HG03558 (cell line): ENCODE measurements around the gene RSPO1.
"Not testable (repeated sequence)": the region's sequence is repeated elsewhere in the genome, so short reads cannot be mapped to it uniquely, and the experiment has no call there.

Experiments used
- ATAC-seq: cut with Tn5 transposase; IDR thresholded peaks from one replicate; pipeline ENCODE4 v1.9.1; 2021; ENCODE audit warnings: moderate number of reproducible peaks; ENCODE audit not compliant: unreplicated experiment; ENCODE audit errors: extremely low read depth

Gene RSPO1, protein sequence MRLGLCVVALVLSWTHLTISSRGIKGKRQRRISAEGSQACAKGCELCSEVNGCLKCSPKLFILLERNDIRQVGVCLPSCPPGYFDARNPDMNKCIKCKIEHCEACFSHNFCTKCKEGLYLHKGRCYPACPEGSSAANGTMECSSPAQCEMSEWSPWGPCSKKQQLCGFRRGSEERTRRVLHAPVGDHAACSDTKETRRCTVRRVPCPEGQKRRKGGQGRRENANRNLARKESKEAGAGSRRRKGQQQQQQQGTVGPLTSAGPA

DNA sequence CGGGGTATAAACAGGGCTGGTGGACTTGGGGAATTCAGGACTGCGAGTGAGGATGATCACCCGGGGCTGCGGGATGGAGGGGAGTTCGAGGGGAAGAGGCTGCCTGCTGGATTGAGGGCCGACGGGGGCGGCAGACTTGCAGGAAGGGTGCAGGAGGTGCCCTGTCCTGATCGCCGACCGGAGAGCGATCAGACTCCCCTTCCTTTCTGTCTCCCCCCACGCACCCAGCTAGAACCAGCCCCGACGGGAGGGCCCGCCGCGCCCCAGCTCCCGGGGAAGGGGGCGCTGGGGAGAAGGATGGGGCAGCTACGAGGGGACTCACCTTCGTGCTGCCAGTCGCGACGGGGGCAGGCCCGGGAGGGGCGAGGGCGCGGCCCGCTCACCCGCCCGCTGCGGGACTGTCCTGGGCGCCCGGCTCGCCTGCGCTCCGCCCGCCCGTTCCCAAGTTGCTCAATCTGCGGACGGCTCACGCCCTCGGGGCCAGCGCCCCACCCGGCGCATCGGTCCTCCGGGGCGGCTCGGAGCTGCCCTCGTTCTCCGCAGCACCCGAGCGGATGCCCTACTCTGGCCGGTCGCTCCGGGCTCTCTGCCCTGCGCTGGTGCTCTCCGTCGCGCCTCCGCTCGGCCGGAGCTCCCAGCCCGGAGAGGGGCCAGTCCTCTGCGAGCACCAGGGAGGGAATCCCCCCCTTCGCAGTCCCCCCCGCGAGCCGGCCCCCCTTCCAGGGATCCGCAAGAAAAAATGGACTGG, at the start of gene RSPO1:
TSS of gene RSPO1 (minus strand) at position 649 of the 748 bp plus-strand sequence. CDS start 5,231 bp downstream, outside the sequence.
- ATAC-seq: no peak

DNA sequence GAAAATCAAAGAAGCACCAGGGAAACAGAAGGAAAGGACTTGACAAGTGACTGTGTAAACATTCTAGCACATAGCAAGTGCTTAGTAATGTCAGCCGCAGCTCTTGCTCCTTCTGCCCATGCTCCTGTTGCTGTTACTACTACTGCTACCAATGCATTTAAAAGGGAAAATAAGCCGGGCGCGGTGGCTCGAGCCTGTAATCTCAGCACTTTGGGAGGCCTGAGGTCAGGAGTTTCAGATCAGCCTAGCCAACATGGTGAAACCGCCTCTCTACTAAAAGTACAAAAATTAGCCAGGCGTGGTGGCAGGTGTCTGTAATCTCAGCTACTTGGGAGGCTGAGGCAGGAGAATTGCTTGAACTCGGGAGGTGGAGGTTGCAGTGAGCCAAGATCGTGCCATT, 49.5 kb upstream of the RSPO1 start:
- not testable (repeated sequence) for ATAC-seq

DNA sequence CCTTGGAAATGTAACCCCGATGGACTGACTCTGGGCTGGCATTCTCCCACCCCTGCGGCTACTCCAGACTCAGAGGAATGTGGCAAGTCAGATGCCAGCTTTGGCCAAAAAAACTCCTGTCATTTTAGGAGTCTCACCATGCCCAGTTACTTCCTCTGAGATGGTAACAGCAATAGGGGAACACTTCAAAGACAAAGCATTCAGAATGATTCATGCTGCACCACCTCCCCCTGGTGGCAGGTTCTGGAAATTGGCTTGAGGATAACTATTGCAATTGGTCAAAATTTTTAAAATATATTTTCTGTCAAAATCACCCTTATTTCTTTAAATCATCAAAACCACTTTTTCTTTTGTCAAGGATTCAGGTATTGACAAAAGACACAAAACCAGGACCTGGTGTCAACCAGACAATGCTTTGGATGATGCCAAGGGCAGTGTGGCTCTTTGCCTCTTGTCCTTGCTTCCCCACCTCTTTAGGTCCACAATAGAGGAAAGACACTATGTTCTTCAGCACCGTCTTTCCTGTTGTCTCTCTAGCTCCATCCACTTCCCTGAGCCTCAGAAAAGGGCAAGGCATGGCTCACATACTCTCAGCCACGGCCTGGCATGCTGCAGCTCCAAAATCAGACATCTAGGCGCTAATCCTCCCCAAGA, 47.8 kb upstream of the RSPO1 start:
- no peak for ATAC-seq

DNA sequence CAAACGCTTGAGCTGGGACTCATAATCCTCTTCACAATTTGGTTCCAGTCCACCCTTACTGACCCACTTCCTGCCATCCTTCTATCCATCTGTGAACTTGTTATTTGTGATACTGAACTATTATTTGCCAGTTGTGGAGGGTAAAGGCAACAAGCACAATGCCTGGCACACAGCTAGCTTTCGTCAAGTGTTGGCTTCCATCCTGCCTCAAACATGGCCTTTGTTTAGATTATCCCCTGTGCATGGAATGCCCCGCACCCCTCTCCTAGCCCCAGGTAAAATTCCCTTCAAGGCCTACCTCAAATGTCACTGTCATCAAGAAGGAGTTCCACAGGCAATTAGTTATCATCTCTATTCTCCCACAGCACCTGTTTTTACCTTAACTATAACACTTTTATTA, 46.2 kb upstream of the RSPO1 start:
- no peak for ATAC-seq

DNA sequence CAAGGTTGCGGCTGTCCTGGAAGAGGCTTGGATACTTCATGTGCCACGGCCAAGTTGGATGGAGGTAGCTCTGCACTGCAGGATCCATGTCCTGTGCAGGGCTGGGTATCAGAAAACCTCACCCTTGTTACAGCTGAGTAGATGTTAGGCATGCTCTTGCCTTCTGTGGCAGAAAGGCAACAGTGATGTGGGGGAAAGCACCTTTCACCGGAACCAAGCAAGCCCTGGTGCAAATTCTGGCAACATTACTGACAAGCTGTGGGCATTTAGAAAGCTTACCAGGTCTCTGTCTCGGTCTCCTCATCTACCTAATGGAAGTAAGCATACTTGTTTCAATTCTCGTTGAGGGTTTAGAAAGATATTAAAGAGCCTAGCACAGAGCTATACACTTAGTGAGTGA, 43.1 kb upstream of the RSPO1 start:
- ATAC-seq: no peak

DNA sequence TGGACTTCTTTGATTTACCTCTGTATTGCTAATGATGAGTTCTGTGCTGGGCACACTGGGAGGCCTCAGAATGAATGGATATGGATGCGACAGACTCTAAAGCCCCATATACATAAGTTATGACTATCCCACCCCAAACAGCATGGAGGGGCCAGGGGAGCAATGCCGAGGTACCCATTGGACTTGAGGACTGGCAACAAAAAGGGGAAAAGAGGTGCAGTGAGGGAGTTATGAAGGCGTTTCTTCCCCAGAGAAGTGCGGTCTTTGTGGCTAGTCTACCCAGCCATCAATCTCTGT, 42.4 kb upstream of the RSPO1 start:
- ATAC-seq: no peak

DNA sequence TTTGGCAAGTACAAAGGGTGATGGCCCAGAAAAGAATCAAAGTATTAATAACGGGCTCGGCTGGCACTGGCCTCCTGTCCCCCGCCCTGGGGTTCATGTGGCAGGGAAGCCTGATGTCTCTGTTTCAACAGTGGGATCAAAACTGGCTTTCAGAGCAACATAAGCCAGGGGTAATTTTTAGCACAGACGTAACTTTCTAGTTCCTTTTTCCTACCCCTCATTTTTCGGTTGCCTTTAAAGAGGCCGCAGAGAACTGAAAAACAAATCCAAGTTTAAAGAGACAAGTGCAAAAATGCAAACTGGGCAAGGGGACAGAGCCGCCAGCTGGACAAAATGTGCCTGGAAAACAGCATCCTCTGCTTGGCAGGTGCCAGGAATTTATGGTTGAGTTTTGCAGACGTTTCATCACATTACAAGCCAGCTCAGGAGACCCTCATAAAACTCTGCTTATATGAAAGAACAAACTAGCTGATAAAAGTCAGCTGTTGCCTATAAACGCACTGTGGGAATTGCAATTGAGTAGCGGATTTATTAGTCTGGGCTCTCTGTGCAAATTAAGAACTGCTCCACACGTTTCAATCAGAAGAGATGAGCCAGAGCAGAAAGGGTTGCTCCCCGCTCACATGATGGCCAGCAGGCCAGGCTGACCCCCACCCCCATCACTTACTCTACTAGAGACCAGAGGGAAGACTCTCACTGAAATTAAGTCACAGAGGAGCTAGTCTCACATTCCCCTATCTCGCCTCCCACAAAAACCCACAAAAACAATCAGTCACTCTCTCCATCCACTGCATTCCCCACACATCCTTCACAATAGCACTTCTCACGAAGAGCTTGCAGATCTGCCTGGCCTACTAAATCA, 41.8 kb upstream of the RSPO1 start:
- no peak for ATAC-seq

DNA sequence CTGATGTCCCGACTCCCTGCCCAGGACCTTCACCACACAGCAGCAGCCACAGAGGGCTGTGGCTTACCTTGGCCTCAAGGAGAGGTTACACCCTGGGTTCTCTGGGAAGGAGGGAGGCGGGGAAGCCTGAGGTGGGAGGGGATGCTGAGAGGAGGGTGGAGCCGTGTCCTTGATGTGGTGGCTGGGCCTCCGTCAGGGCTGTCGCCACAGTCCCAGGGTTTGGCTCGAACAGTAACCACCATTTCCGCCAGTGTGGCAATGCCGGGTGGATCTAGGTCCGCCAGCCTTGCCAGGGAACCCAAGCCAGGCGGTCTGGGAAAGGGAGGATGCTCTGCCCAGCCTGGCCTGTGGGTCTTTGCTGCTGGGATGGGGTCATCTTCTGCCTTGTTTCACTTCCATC, 39.2 kb upstream of the RSPO1 start:
- no peak for ATAC-seq

DNA sequence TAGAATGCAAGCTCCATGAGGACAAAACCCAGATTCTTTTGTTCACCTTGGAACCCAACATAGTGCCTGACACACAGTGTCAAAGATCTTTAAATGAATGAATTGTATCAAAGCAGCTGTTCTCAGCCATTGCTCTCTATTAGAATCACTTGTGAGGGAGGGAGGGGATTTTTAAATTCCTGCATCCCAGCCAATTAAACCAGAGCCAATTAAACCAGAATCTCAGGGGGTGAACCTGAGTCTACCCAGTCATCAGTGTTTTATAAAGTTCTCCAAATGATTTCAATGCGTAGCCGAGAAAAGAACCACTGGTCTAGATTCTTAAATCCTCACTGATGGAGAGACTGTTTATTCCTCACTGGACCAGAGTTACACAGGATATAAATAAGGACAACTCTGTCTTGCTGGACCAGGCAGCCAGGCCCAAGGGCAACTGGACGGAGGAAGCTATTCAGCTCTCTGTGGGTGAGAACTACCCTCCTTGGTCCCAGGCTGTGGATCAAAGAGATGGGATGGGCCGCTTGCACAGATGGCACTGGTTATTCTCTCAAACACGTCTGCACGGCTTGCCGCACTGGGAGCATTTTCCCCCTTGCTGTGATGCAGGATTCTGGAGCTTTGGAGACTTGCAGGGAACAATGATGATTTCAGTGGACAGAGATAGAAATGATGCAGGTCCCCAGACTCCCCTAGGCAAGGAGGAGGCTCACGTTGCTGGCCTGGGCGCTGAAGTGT, 37.6 kb upstream of the RSPO1 start:
- ATAC-seq: no peak

DNA sequence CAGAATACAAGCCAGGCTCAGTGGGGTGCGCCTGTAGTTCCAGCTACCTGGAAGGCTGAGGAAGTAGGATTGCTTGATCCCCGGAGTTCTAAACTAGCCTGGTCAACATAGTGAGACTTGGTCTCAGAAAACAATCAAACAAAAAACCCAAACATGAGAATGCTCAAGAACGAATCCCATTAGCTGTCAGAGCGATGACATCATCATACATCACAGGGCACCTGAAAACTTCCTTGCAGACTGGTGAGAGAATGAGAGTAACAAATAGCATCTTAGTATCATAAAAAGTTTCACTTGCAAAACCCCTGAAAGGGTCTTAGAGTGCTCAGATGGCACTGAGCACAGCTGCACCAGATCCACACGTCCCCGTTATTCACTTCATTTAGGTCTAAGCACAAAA, 36.6 kb upstream of the RSPO1 start:
- no peak for ATAC-seq

DNA sequence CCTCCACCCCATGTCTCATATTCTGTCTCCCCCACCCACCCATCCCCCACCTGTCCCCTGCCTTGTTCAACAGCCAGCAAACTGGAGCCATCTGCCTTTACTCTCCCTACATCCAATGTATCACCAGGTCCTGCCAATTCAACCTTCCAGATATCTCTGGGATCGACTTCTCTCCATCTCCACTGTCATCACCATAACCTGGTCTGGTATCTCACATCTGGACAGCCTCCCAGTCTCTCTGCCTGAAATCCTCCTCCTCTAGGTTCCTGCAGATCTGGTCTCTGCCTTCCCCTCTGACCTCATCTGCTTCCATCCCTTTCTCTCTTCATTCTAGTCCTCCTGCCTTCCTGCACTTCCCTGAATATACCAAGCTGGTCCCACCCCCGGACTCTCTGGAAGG, 35.4 kb upstream of the RSPO1 start:
- no peak for ATAC-seq

DNA sequence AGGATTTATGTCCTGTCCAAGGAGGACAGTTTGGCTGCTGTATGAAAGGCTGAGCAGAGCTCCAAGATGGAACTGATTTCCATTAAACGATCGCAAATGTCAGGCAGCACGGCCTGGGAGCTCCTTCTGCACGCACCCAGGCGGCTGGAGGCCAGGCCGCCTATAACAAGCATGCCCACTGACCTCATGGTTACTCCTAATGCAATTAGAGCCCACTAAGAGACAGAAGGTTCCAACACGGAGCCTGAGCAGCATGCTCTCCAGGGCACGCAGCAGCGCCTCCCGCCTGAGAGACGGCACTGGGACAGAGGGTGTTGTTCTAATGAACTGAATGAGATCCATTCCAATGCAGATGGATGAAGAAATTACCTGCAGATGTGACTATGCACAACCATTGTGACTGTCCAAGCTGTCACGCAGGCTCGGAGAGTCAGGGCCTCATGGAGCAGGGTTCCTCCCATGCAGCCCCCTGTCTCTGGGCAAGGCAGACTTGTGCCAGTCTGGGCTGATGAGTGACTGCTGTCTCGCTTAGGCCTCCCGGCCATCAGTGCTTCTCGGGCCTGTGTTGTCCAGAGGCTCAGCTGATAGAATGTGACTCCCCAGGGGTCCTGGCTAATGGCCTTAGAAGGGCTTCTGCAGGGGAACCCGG, 32.5 kb upstream of the RSPO1 start:
- no peak for ATAC-seq

DNA sequence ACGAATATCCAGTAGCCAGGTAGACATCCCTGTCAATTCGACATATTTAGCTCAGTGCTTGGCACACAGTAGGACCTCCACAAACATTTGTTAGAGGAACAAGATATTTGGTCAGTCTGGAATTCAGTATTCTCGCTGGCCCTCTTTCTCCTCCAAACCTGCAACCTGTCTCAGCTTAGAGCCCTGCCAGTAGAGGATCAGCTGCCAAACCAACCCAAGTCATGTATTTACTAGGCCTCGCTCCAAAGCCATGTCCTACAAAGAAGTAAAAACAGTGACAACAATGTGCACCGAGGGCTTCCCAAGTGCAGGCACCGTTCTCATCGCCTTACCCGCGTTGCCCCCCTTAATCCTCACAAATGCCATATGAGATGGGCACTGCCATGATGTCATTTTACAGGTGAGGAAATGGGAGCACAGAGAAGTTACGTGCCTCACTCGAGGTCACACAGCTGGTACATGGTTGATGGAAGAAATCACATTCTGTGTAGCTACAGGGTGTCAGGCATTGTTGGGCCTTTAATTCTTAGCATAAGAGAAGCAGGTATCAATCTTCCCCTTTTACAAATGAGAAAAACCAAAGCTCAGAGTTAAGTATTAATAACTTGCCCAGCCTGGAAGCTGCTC, 31.7 kb upstream of the RSPO1 start:
- ATAC-seq: no peak

DNA sequence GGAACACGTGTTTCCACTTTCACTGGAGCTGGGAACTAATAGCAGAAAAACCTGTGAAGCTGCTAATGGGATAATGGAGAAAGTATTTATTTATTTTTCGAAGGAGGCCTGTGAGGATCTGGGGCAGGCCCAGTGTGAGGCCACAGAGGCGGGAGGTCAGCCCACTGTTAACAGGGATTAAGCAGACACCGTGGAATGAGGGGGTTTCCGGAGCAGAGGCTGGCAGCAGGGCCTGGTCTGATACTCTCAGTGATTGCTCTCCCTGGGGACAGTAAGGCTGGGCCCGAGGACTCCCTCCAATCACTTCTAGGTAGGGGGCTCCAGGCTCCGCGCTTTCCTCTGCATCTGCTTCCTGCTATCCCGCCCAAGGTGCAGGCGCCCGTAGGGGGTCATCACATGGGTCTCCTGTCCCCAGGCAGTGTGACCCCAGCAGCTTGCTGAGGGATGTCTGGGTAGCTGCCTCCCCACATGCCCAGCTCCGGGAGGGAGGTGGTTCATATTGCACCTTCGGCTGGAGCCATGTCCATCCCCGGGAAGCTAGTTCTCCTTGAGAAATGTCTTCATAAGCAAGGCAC, 28.8 kb upstream of the RSPO1 start:
- no peak for ATAC-seq

DNA sequence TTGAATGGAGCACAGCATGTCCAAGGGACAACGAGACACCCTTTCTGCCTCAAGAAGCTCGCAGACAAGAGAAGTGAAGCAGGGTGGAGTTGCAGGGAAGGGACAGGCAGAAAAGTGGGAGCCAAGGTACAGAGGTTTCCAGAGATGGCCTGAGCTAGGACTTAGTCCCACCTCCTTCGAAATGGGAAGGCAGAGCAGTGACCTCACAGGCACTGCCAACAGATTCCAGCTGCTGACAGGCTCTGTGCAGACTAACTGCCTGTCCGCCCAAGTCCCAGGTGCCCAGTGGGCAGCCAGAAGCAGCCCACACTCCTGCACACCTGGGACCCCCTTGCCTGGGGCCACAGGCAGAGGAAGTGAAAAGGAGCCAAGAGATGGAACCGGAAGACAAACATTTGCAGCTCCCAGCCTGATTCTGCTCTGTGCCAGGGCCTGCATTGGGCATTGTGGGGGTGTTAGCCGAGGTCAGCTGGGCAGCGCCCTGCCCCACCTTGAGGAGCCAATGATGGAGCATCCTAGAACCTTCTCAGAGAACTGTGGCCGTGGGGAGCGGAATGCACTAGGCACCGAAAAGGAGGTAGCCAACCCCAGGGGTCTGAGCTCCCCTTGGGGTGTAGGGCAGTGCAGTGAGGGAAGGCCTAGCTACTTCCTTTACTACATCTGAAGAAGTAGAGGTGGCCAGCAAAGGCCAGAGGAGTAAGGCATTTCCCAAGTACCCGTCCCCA, 27.5 kb upstream of the RSPO1 start:
- ATAC-seq: no peak

DNA sequence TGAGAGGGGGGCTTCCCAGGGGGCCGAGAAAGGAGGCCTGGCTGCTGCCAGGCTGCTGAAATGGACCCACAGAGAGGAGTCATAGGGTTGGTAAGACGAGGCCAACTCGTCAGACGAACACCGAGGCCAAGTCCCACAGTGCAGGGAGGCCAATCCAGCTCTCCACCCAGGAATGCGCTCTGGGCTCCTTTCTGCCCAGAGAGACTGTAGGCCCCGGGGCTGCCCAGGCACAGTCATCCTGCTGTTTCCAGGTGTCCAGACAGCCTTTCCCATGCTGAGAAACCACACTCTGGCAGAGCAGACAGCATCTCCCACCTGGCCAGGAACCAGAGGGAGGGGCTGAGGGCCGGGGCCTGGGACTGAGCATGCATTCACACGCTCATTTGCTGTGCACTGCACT, 26.7 kb upstream of the RSPO1 start:
- no peak for ATAC-seq

DNA sequence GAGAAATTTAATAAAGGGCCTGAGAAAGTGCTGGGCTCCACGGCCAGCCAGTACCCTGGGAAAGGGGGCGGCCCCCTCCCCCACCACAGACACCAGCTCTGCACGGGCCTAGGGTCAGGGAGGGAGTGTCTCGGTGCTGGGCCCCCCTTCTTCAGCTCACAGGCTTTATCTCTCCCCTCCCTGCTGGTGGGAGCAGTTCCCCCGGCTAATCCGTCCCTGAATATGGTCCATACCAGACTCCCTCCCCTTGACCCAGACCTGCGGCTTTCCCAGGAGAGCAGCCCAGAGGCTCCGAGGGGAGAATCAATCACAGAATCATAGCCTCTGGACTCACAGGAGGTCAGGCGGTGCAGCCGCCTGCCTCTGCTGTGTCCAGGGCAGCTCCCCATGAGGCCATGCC, 26.0 kb upstream of the RSPO1 start:
- ATAC-seq: no peak

DNA sequence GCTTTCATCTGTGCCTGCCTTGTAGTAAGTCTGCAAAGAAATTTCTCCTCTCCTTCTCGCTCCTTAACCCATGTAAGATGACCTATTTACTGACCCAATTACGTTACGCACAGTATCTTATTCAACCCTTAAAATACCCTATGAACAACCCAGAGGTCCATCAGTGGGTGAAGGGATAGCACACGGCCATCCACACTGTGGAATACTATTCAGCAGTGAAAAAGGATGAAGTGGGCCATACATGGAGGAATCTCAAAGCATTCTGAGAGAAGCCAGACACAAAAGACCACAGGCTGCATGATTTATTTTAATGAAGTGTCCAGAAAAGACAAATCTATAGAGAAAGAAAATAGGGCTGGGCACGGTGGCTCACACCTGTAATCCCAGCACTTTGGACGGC, 23.8 kb upstream of the RSPO1 start:
- ATAC-seq: no peak
